Measurements from ENCODE around the gene UBE2H. TPM values are rescaled to one million over a fixed set of nuclear protein-coding genes. Genes with fewer than 3 reads are reported as not detected.

Gene UBE2H
- polyA plus RNA-seq, 1 donor (not counting 4 experiments of a cell fraction or from before 2014, with no cell fraction given) = 130 TPM

DNA sequence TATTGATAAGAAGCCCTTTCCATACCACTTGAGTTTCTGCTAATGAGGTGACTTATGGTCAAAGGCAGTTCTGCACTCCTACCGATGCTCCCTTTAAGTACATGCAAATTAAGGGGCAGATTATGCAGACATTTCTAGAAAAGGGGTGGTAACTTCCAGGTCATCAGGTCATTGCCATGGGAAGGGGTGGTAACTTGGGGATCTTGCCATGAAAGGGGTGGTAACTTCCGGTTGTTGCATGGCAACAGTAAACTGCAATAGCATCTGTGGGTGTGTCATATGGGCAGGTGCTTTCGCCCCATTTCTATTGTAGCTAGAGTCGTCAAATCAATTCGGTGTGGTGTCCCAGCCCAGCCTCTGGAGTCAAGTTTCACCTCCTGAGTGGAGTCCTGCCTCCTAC, 150.9 kb downstream of the UBE2H start:
- no peaks in the 10 kb centered on the region for H3K79me2 ChIP-seq (ENCODE audit: control insufficient read depth, insufficient read depth, low read length)
- H3K27me3 ChIP-seq (ENCODE audit: control insufficient read depth, extremely low read depth, insufficient read depth, low read length) = no peaks in the 10 kb centered on the region
- TF ChIP-seq CTCF (optimal IDR thresholded peaks at IDR 0.05 in 1 of 3, IDR thresholded peaks at IDR 0.05 in 1 of 3, conservative IDR thresholded peaks at IDR 0.05 in 1 of 3; ENCODE audit: extremely low read depth in 1 of 3, insufficient read depth in 2 of 3, low read length in 3 of 3) (no peak), EZH2 (IDR thresholded peaks at IDR 0.05; ENCODE audit: low read length) (no peak)
- H3K9me1 ChIP-seq (ENCODE audit: control insufficient read depth, extremely low read depth, insufficient read depth, low read length) = no peaks in the 10 kb centered on the region
- no peaks in the 10 kb centered on the region for H3K4me1 ChIP-seq (ENCODE audit: control insufficient read depth, extremely low read depth, insufficient read depth, low read length)
- no peak overlapping the region for H2AFZ ChIP-seq (ENCODE audit: control insufficient read depth, low read length)
- H3K4me2 ChIP-seq (ENCODE audit: control insufficient read depth, extremely low read depth, insufficient read depth, low read depth, low read length) = no peak overlapping the region
- dilution Hi-C loops (cut with MboI; ENCODE audit: extremely low pct_ligation_motif_present, low sequenced_read_pairs) = no loop called here
- no peaks in the 10 kb centered on the region for H4K20me1 ChIP-seq (ENCODE audit: control insufficient read depth, extremely low read depth, insufficient read depth, low read length)
- no peak for FAIRE-seq
- H3K4me3 ChIP-seq (ENCODE audit: control insufficient read depth in 2 of 3, extremely low read depth in 1 of 3, insufficient read depth in 2 of 3, low read depth in 1 of 3, low read length in 3 of 3) = no peak overlapping the region
- no peak overlapping the region for H3K9ac ChIP-seq (ENCODE audit: control insufficient read depth, extremely low read depth, insufficient read depth, low read length)
- no peak overlapping the region for H3K27ac ChIP-seq (ENCODE audit: control insufficient read depth, insufficient read depth, low read length)
- no peaks in the 10 kb centered on the region for H3K9me3 ChIP-seq (ENCODE audit: control insufficient read depth, low read depth, low read length)
- no peaks in the 10 kb centered on the region for H3K36me3 ChIP-seq (ENCODE audit: control insufficient read depth in 2 of 2, extremely low read depth in 1 of 2, insufficient read depth in 2 of 2, low read length in 2 of 2)
- no peak for DNase-seq (ENCODE audit: low read depth, low spot score)

GRCh38 chr7:129800901-129801300, 151.9 kb downstream of the UBE2H start:
- no peaks in the 10 kb centered on the region for H3K36me3 ChIP-seq (ENCODE audit: control insufficient read depth in 2 of 2, extremely low read depth in 1 of 2, insufficient read depth in 2 of 2, low read length in 2 of 2)
- H3K9me1 ChIP-seq (ENCODE audit: control insufficient read depth, extremely low read depth, insufficient read depth, low read length) = no peaks in the 10 kb centered on the region
- H4K20me1 ChIP-seq (ENCODE audit: control insufficient read depth, extremely low read depth, insufficient read depth, low read length) = no peaks in the 10 kb centered on the region
- no peaks in the 10 kb centered on the region for H3K27me3 ChIP-seq (ENCODE audit: control insufficient read depth, extremely low read depth, insufficient read depth, low read length)
- no peaks in the 10 kb centered on the region for H3K9me3 ChIP-seq (ENCODE audit: control insufficient read depth, low read depth, low read length)
- dilution Hi-C loops (cut with MboI; ENCODE audit: extremely low pct_ligation_motif_present, low sequenced_read_pairs) = no loop called here
- TF ChIP-seq EZH2 (IDR thresholded peaks at IDR 0.05; ENCODE audit: low read length) = no peak
- no peak for TF ChIP-seq CTCF (optimal IDR thresholded peaks at IDR 0.05 in 1 of 3, IDR thresholded peaks at IDR 0.05 in 1 of 3, conservative IDR thresholded peaks at IDR 0.05 in 1 of 3; ENCODE audit: extremely low read depth in 1 of 3, insufficient read depth in 2 of 3, low read length in 3 of 3)
- no peak overlapping the region for H3K27ac ChIP-seq (ENCODE audit: control insufficient read depth, insufficient read depth, low read length)
- FAIRE-seq = no peak
- no peak overlapping the region for H2AFZ ChIP-seq (ENCODE audit: control insufficient read depth, low read length)
- H3K9ac ChIP-seq (ENCODE audit: control insufficient read depth, extremely low read depth, insufficient read depth, low read length) = no peak overlapping the region
- H3K4me2 ChIP-seq (ENCODE audit: control insufficient read depth, extremely low read depth, insufficient read depth, low read depth, low read length) = no peak overlapping the region
- no peaks in the 10 kb centered on the region for H3K4me1 ChIP-seq (ENCODE audit: control insufficient read depth, extremely low read depth, insufficient read depth, low read length)
- no peak overlapping the region for H3K4me3 ChIP-seq (ENCODE audit: control insufficient read depth in 2 of 3, extremely low read depth in 1 of 3, insufficient read depth in 2 of 3, low read depth in 1 of 3, low read length in 3 of 3)
- H3K79me2 ChIP-seq (ENCODE audit: control insufficient read depth, insufficient read depth, low read length) = no peaks in the 10 kb centered on the region
- no peak for DNase-seq (ENCODE audit: low read depth, low spot score)
